WTC11 (cell line): Measurements from ENCODE around the gene SELENOP.

Experiments used
- CTCF ChIP-seq: fragments of 200-600 bp; IDR thresholded peaks from 2 replicates; pipeline ENCODE4 v1.8.0; 2022; ENCODE audit warnings: antibody characterized with exemption
- ETV6 ChIP-seq: sonication (generic); formaldehyde crosslinking; IDR thresholded peaks from 2 replicates; pipeline ENCODE4 v1.8.1; 2022; ENCODE audit warnings: mild to moderate bottlenecking, missing genetic modification reagents
- HMGXB4 ChIP-seq: sonication (generic); formaldehyde crosslinking; IDR thresholded peaks from 2 replicates; pipeline ENCODE4 v1.8.1; 2023; ENCODE audit warnings: mild to moderate bottlenecking, moderate library complexity, missing genetic modification reagents
- TCF7 ChIP-seq: sonication (generic); formaldehyde crosslinking; IDR thresholded peaks from 2 replicates; pipeline ENCODE4 v1.8.0; 2022; ENCODE audit warnings: mild to moderate bottlenecking, low read depth, missing genetic modification reagents, moderate library complexity

DNA sequence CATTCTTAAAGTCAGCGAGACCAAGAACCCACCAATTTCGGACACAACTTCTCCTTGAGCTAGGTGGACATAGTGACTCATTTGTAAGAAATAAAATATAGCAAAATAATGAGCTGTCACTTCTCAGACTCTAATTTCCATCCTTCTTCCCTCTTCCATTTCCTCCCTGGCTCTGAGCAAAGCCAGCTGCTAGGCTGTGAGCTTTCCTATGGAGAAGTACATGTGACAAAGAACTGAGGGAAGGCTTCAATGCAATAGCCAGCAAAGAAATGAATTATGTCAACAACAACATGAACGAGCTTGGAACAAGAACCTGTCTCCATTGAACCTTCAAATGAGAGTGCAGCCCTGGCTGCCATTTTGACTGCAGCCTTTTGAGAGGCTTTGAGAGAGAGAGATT lies 25.9 kb upstream of the SELENOP start:
- TF ChIP-seq CTCF (no peak), TCF7 (CRISPR knock-in tag) (no peak), HMGXB4 (CRISPR knock-in tag) (no peak), ETV6 (CRISPR knock-in tag) (no peak)
